Iris pigment epithelial cell (primary cell): ENCODE results near the gene SPPL2C.

ENCODE experiments used
- DNase-seq: peaks from one replicate; pipeline ENCODE4 v3.0.0-alpha.2; 2011; ENCODE audit warnings: low read depth

Gene SPPL2C

GRCh38 chr17:45877467-45877866 is 32.8 kb downstream of the SPPL2C start:
- DNase-seq: no peak

DNA sequence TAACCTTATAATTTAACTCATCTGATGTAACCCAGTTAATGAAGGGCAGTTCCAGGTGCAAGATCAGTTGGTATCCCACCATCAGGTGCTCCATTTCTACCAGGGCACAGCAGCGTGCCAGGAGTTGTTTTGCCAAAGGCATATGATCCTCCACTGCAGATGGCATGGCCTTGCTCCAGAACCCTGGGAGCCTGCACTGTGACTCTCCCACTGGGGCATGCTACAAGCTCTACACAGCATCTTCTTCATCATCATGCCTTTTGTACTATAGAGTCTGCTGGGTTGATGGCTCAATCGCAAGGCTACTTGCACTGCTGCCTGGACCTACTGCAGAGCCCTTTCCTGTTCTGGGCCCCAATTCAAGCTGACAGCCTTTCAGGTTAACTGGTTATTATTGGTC is 38.4 kb downstream of the SPPL2C start:
- no peak for DNase-seq

DNA sequence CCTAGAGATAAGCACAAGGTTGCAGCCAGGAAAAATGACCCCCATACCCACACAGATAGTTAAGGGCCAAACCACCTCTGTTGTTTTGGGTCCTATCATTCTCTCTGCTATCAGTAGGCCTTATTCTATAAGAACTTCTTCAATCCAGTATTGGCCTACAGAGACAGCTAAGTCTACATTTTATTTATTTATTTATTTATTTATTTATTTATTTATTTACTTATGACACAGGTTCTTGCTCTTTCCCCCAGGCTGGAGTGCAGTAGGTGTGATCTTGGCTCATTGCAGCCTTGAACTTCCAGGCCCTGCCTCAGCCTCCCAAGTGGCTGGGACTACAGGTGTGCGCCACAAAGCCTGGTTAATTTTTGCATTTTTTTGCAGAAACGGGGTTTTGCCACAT is 42.2 kb downstream of the SPPL2C start:
- DNase-seq: no peak

GRCh38 chr17:45888392-45888791 is 43.7 kb downstream of the SPPL2C start:
- DNase-seq: no peak

GRCh38 chr17:45889579-45889978 is 44.9 kb downstream of the SPPL2C start:
- DNase-seq: no peak

DNA sequence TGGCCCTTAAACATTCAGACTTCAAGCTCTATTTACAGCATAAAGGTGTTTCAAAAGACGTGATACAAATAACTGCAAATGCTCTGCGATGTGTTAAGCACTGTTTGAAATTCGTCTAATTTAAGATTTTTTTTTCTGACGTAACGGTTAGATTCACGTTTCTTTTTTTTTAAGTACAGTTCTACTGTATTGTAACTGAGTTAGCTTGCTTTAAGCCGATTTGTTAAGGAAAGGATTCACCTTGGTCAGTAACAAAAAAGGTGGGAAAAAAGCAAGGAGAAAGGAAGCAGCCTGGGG is 49.0 kb downstream of the SPPL2C start:
- DNase-seq: no peak

DNA sequence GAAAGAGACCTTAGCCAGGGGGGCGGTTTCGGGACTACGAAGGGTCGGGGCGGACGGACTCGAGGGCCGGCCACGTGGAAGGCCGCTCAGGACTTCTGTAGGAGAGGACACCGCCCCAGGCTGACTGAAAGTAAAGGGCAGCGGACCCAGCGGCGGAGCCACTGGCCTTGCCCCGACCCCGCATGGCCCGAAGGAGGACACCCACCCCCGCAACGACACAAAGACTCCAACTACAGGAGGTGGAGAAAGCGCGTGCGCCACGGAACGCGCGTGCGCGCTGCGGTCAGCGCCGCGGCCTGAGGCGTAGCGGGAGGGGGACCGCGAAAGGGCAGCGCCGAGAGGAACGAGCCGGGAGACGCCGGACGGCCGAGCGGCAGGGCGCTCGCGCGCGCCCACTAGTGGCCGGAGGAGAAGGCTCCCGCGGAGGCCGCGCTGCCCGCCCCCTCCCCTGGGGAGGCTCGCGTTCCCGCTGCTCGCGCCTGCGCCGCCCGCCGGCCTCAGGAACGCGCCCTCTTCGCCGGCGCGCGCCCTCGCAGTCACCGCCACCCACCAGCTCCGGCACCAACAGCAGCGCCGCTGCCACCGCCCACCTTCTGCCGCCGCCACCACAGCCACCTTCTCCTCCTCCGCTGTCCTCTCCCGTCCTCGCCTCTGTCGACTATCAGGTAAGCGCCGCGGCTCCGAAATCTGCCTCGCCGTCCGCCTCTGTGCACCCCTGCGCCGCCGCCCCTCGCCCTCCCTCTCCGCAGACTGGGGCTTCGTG is 49.5 kb downstream of the SPPL2C start, which contains the start of gene MAPT:
Gene MAPT, plus strand, starts transcription at position 533 of the 763 bp plus-strand sequence. CDS start 67,784 bp downstream, outside the sequence.
- DNase-seq: peak; percentile 87

- peak; percentile 29 for DNase-seq
Measured at GRCh38 chr17:45895304-45895968, 50.8 kb downstream of the SPPL2C start.

DNA sequence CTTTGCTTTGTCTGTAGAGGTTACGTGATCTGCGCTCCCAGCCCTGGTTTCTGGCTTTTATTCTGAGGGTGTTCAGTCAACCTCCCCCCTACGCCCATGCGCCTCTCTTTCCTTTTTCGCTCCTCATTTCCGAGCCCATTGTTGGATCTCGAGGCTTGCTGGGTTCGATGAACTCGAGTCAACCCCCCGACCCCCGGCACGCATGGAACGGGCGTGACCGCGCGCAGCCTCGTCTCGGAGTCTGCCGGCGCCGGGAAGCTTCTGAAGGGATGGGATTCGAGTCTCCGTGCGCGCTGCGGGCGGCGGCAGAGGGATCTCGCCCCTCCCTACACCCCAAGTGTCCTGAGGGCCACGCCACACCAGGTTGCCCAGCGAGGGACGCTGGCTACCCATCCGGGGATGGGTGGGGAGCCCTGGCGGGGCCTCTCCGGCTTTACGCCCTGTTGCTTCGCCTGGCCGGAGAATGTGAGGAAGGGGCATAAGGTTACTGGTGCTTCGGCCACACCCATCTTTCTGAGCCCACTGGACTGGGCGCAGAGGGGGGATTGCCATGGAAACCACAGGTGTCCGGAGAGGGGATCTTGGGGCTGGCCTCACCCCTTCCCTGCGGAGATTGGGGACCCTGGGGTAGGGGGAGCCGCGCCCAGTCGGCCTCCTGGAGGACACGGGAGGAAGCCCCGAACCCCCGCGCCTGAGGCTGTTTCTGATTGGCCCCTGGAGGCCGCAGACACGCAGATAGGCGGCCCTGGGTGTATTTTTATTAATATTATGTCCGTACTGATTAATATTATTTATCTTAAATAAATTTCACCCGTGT is 51.5 kb downstream of the SPPL2C start:
- DNase-seq: peak; percentile 14
